OCI-M2 (cell line): ENCODE measurements around the gene INAFM1.
A peak's percentile ranks its signal among the peaks of the same experiment; 100 is the strongest.
"Not testable (repeated sequence)": the region's sequence is repeated elsewhere in the genome, so short reads cannot be mapped to it uniquely, and the experiment has no call there.

Experiments
- DNase-seq: peaks from one replicate; lab custom pipeline; 2025; ENCODE audit not compliant: unreplicated experiment; lab: John Stamatoyannopoulos, UW

INAFM1 gene

GRCh38 chr19:47240996-47241918 is 33.4 kb upstream of the INAFM1 start:
- DNase-seq = no peak

- no peak for DNase-seq
These were observed 32.6 kb upstream of the INAFM1 start for GRCh38 chr19:47241919-47242577.

GRCh38 chr19:47243364-47243775 is 31.3 kb upstream of the INAFM1 start:
- DNase-seq = no peak

- peak; percentile 87 for DNase-seq
These were observed 30.7 kb upstream of the INAFM1 start for GRCh38 chr19:47243776-47244547.

DNA sequence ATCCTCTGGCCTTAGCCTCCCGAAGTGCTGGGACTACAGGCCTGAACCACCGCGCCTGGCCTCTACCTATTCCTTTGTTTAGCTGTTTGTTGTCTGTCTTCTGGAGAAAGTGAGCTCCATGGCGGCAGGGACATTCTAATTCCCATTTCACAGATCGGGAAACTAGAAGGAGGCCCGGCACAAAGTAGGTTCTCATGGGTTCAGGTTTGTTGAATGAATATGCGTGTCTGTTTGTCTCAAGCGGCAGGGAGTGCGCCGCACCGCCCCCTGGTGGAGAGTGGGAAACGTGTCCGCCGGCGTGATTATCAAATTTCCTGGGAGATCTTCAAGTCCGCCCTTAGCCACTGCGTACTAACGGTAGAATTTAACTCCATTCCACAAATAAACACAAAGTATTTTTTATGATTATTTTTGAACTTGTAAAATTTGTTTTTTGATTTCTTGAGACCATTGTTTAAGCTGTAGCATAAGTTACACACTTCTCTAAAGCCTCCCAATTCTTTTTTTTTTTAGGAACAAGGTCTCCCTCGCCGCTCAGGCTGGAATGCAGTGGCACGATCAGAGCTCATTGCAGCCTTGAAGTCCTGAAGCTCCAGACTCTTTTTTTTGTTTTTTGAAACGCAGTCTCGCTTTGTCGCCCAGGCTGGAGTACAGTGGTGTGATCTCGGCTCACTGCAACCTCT is 27.2 kb upstream of the INAFM1 start:
- DNase-seq = no peak

GRCh38 chr19:47253016-47253415 is 21.7 kb upstream of the INAFM1 start:
- not testable (repeated sequence) for DNase-seq

DNA sequence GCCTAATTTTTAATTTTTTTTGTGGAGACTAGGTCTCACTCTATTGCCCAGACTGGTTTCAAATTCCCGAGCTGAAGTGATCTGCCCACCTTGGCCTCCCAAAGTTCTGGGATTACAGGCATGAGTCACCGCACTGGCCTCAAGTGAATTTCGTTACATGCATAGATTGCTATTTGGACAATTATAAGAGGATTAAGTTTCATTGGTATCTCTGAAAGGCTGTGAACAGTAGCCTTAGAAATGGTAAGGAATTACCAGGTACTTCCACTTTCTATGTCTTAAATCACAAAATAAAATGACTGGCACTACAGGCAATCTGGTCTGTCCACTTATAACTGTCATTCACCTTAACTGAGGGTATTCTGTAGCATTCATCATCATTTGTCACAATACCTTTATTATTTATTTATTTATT is 21.2 kb upstream of the INAFM1 start:
- DNase-seq = no peak

DNA sequence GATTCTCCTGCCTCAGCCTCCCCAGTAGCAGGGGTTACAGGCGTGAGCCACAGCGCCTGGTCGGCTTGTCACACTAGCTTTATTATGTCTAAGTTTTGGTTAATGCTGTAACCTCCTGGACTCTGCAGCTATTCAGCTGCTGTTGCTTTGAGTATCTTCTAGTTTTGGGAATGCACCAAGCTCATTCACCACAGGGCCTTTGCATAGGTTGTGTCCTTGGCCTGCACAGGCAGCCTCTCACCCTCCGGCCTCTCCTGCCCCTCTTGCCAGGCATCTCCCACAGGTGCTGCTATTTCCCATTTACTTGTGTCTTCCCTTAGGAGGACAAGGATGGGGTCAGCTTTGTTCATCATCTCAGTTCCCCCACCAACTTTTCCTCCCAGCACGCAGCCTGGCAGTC is 20.7 kb upstream of the INAFM1 start:
- DNase-seq = no peak

GRCh38 chr19:47255879-47256692 is 18.6 kb upstream of the INAFM1 start, which contains the start of gene CCDC9:
CCDC9 (plus strand) TSS chr19:47256525; CDS start chr19:47258401, 1,876 bp downstream.
- peak; percentile 69 for DNase-seq

DNA sequence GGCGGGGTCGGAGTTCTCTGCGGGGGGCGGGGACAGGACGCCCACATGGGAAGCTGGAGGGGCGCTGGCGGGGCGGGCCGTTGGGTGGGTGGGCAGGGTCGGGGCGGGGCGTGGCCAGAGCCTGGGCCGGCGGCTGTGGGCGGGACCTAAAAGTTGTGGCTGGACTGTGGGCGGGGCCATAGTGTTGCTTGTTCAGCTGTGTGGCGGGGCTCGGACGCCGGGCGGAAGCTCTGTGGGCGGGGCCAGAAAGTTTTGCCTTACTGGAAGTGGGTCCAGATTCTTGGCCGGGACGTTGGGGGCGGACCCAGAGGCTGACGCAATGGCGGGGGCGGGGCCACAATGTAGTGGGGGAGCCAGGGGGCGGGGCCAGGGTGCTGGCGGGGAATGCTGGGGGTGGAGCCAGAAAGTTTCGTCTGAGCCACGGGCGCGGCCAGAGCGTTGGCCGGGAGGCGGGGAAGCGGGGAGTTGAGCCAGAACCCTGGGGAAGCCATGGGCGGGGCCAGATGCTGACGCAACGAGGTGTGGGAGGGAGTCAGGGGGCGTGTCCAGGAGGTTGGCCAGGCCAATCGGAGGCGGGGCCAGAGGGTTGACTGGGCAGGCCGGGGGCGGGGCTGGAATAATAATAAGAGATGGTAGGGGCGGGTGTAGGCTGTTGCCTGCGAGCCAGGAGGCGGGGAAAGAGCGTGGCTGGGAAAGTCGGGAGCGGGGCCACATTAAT is 17.8 kb upstream of the INAFM1 start:
- DNase-seq = peak; percentile 99

DNA sequence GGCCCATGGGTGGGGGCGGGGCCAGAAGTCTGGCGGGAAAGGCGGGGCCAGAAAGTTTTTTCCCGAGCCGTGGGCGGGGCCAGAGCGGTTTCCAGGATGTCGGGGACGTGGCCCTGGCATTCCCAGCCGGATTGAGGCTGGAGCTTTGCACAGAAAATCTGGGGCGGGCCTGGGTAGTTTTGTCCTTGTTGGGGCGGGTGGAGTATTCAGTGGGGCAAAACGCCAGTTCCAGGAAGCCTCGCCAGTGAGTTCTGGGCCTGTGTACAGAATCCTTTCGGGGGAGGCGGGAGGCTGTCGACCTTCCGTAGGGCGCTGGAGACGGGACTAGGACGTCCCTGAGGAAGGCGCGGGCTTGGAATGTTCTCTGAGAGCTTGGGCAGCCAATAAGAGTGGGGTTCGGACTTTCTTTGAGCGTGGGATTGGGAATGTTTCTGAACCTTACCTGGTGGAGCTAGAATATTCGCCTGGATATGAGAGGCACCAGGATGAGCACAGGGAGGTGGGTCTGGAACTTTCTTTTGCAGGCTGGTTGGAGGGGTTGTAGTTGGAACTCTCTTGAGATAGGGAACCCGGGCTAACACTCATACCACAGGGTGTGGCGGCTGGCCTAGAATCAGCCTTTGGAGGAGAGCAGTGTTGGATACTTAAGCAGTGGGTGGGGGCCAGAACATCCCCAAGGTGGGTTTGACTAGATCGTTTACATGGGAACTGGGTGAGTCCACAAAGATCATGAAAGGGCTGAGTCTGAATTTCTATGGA is 17.1 kb upstream of the INAFM1 start:
- DNase-seq = no peak

GRCh38 chr19:47258434-47258833 is 16.3 kb upstream of the INAFM1 start:
- no peak for DNase-seq

DNA sequence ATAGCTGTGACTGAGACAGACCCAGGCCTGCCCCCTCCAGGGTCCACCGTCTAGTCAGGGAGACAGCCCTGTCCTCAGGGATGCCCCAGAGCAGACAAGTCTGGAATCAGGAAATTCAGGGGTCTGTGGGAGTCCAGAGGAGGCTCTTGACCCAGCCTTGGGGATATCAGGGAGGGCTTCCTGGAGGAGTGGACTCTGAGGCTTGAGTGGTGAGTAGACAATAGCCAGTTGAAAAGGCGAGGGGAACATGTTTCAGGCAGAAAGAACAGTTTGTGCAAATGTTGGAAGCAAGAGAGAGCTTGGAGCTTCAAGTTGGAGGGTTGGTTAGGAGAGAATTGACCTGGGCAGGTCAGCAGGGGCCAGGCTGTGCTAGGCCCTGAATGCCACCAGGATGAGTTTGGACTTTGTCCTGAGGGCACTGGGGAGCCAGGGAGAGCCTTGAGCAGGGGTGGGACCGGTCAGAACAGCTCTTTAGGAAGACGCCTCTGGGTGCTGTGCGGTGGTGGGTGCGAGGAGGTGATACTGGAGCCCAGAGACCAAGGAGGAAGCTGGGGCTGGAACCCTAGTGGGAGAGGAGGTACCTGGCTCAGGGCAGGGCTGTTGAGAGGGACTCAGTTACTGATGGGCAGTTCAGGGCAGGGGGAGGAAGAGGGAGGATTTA is 15.7 kb upstream of the INAFM1 start:
- no peak for DNase-seq

GRCh38 chr19:47260476-47260875 is 14.2 kb upstream of the INAFM1 start:
- DNase-seq = no peak

DNA sequence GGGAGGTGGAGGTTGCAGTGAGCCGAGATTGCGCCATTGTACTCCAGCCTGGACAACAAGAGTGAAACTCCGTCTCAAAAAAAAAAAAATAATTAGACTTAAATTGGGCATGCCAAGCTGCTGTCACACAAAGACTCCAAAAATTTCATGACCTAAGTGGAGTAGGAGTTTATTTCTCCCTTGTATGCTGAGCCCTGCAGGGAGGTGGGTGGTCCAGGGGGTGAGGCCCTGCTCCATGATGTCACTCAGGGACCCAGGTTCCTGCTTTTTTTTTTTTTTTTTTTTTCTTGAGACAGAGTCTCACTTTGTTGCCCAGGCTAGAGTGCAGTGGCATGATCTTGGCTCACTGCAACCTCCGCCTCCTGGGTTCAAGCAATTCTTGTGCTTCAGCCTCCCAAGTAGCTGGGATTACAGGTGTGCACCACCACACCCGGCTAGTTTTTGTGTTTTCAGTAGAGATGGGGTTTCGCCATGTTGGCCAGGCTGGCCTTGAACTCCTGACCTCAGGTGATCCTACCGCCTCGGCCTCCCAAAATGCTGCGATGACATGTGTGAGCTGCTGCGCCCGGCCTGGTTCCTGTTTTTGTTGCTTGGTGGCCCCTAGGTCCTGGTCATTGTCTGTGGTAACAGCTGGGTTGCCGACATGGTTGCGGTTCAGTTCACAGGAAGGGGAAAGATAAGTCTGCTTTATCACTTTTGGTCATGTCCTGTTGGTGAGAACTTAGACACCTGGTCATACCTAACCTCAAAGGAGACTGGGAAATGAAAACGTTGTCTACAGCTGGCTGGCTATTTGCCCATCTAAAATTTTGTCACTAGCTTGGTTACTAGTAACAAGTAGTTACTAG is 12.5 kb upstream of the INAFM1 start:
- not testable (repeated sequence) for DNase-seq

DNA sequence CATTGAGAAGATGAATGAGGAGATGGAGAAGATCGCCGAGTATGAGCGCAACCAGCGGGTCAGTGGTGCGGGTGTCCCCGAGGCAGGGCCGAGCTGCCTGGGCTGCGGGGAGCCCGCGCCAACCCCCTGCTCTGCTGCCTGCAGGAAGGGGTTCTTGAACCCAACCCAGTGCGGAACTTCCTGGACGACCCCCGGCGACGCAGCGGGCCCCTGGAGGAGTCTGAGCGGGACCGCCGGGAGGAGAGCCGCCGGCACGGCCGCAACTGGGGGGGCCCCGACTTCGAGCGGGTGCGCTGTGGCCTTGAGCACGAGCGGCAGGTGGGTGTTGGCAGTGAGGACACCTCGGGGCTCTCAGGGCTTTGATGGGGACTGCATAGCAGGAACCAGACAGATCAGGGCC is 10.1 kb upstream of the INAFM1 start:
- no peak for DNase-seq

- no peak for DNase-seq
These were observed 8.2 kb upstream of the INAFM1 start for GRCh38 chr19:47266401-47266941.
